ENCODE measurements around the gene GRAMD1C.

The GRAMD1C gene

GRCh38 chr3:113838631-113839209 is at the start of gene GRAMD1C:
TSS of gene GRAMD1C (plus strand) at chr3:113838788. CDS start at chr3:113838910, 122 bp downstream.
- Histone ChIP-seq H3K9me3 (ENCODE audit: control insufficient read depth in 2 of 2, low read length in 2 of 2) (no peaks in the 10 kb centered on the region), H3K27ac (ENCODE audit: low read depth in 2 of 2, low read length in 2 of 2) (peak within 1 kb of the TSS; percentile 13 to 48), H3K36me3 (ENCODE audit: control insufficient read depth in 2 of 2, insufficient read depth in 2 of 2, low read length in 2 of 2) (no peaks in the 10 kb centered on the region), H3K27me3 (ENCODE audit: control insufficient read depth in 2 of 2, insufficient read depth in 2 of 2, low read length in 2 of 2) (no peaks in the 10 kb centered on the region), H3K4me3 (ENCODE audit: low read length in 2 of 2) (peak within 1 kb of the TSS; percentile 88 to 91), H3K9ac (ENCODE audit: low read depth in 1 of 2, low read length in 2 of 2) (peak within 1 kb of the TSS; percentile 78 to 79), H3K4me1 (ENCODE audit: control insufficient read depth in 2 of 2, insufficient read depth in 2 of 2, low read length in 2 of 2) (peaks cover 5% of the 10 kb centered on the region in 2 donors)

GRCh38 chr3:113791381-113791780 is 47.2 kb upstream of the GRAMD1C start:
- no peak overlapping the region for H3K4me3 ChIP-seq (ENCODE audit: low read length in 2 of 2)
- peaks cover 15 to 24% of the 10 kb centered on the region in 2 donors for H3K36me3 ChIP-seq (ENCODE audit: control insufficient read depth in 2 of 2, insufficient read depth in 2 of 2, low read length in 2 of 2)
- H3K9ac ChIP-seq (ENCODE audit: low read depth in 1 of 2, low read length in 2 of 2), result no peak overlapping the region
- no peaks in the 10 kb centered on the region for H3K9me3 ChIP-seq (ENCODE audit: control insufficient read depth in 2 of 2, low read length in 2 of 2)
- H3K27ac ChIP-seq (ENCODE audit: low read depth in 2 of 2, low read length in 2 of 2), result no peak overlapping the region
- H3K4me1 ChIP-seq (ENCODE audit: control insufficient read depth in 2 of 2, insufficient read depth in 2 of 2, low read length in 2 of 2), result no peaks in the 10 kb centered on the region
- H3K27me3 ChIP-seq (ENCODE audit: control insufficient read depth in 2 of 2, insufficient read depth in 2 of 2, low read length in 2 of 2), result no peaks in the 10 kb centered on the region

- Histone ChIP-seq H3K36me3 (ENCODE audit: control insufficient read depth in 2 of 2, insufficient read depth in 2 of 2, low read length in 2 of 2) (peaks cover 23 to 31% of the 10 kb centered on the region in 2 donors), H3K9ac (ENCODE audit: low read depth in 1 of 2, low read length in 2 of 2) (no peak overlapping the region), H3K4me1 (ENCODE audit: control insufficient read depth in 2 of 2, insufficient read depth in 2 of 2, low read length in 2 of 2) (no peaks in the 10 kb centered on the region), H3K27ac (ENCODE audit: low read depth in 2 of 2, low read length in 2 of 2) (no peak overlapping the region), H3K27me3 (ENCODE audit: control insufficient read depth in 2 of 2, insufficient read depth in 2 of 2, low read length in 2 of 2) (no peaks in the 10 kb centered on the region), H3K4me3 (ENCODE audit: low read length in 2 of 2) (no peak overlapping the region), H3K9me3 (ENCODE audit: control insufficient read depth in 2 of 2, low read length in 2 of 2) (no peaks in the 10 kb centered on the region)
Measured at GRCh38 chr3:113794526-113794925, 44.1 kb upstream of the GRAMD1C start.

GRCh38 chr3:113795693-113796092 is 42.9 kb upstream of the GRAMD1C start:
- Histone ChIP-seq H3K9ac (ENCODE audit: low read depth in 1 of 2, low read length in 2 of 2) (no peak overlapping the region), H3K4me1 (ENCODE audit: control insufficient read depth in 2 of 2, insufficient read depth in 2 of 2, low read length in 2 of 2) (no peaks in the 10 kb centered on the region), H3K27ac (ENCODE audit: low read depth in 2 of 2, low read length in 2 of 2) (no peak overlapping the region), H3K9me3 (ENCODE audit: control insufficient read depth in 2 of 2, low read length in 2 of 2) (no peaks in the 10 kb centered on the region), H3K4me3 (ENCODE audit: low read length in 2 of 2) (no peak overlapping the region), H3K27me3 (ENCODE audit: control insufficient read depth in 2 of 2, insufficient read depth in 2 of 2, low read length in 2 of 2) (no peaks in the 10 kb centered on the region), H3K36me3 (ENCODE audit: control insufficient read depth in 2 of 2, insufficient read depth in 2 of 2, low read length in 2 of 2) (peaks cover 26 to 28% of the 10 kb centered on the region in 2 donors)

GRCh38 chr3:113802795-113803455 is 35.7 kb upstream of the GRAMD1C start:
- Histone ChIP-seq H3K9ac (ENCODE audit: low read depth in 1 of 2, low read length in 2 of 2) (no peak overlapping the region), H3K27me3 (ENCODE audit: control insufficient read depth in 2 of 2, insufficient read depth in 2 of 2, low read length in 2 of 2) (no peaks in the 10 kb centered on the region), H3K4me1 (ENCODE audit: control insufficient read depth in 2 of 2, insufficient read depth in 2 of 2, low read length in 2 of 2) (no peaks in the 10 kb centered on the region), H3K4me3 (ENCODE audit: low read length in 2 of 2) (no peak overlapping the region), H3K27ac (ENCODE audit: low read depth in 2 of 2, low read length in 2 of 2) (no peak overlapping the region), H3K9me3 (ENCODE audit: control insufficient read depth in 2 of 2, low read length in 2 of 2) (no peaks in the 10 kb centered on the region), H3K36me3 (ENCODE audit: control insufficient read depth in 2 of 2, insufficient read depth in 2 of 2, low read length in 2 of 2) (peaks cover 34 to 46% of the 10 kb centered on the region in 2 donors)

GRCh38 chr3:113804661-113805060 is 33.9 kb upstream of the GRAMD1C start:
- Histone ChIP-seq H3K9me3 (ENCODE audit: control insufficient read depth in 2 of 2, low read length in 2 of 2) (no peaks in the 10 kb centered on the region), H3K4me3 (ENCODE audit: low read length in 2 of 2) (no peak overlapping the region), H3K27me3 (ENCODE audit: control insufficient read depth in 2 of 2, insufficient read depth in 2 of 2, low read length in 2 of 2) (no peaks in the 10 kb centered on the region), H3K36me3 (ENCODE audit: control insufficient read depth in 2 of 2, insufficient read depth in 2 of 2, low read length in 2 of 2) (peaks cover 25 to 42% of the 10 kb centered on the region in 2 donors), H3K4me1 (ENCODE audit: control insufficient read depth in 2 of 2, insufficient read depth in 2 of 2, low read length in 2 of 2) (no peaks in the 10 kb centered on the region), H3K27ac (ENCODE audit: low read depth in 2 of 2, low read length in 2 of 2) (no peak overlapping the region), H3K9ac (ENCODE audit: low read depth in 1 of 2, low read length in 2 of 2) (no peak overlapping the region)

- H3K9me3 ChIP-seq (ENCODE audit: control insufficient read depth in 2 of 2, low read length in 2 of 2), result no peaks in the 10 kb centered on the region
- H3K27me3 ChIP-seq (ENCODE audit: control insufficient read depth in 2 of 2, insufficient read depth in 2 of 2, low read length in 2 of 2), result no peaks in the 10 kb centered on the region
- no peaks in the 10 kb centered on the region for H3K4me1 ChIP-seq (ENCODE audit: control insufficient read depth in 2 of 2, insufficient read depth in 2 of 2, low read length in 2 of 2)
- no peak overlapping the region for H3K4me3 ChIP-seq (ENCODE audit: low read length in 2 of 2)
- H3K36me3 ChIP-seq (ENCODE audit: control insufficient read depth in 2 of 2, insufficient read depth in 2 of 2, low read length in 2 of 2), result peaks cover 23 to 42% of the 10 kb centered on the region in 2 donors
- H3K27ac ChIP-seq (ENCODE audit: low read depth in 2 of 2, low read length in 2 of 2), result no peak overlapping the region
- no peak overlapping the region for H3K9ac ChIP-seq (ENCODE audit: low read depth in 1 of 2, low read length in 2 of 2)
Measured at GRCh38 chr3:113805249-113805648, 33.3 kb upstream of the GRAMD1C start.

- no peaks in the 10 kb centered on the region for H3K9me3 ChIP-seq (ENCODE audit: control insufficient read depth in 2 of 2, low read length in 2 of 2)
- H3K27me3 ChIP-seq (ENCODE audit: control insufficient read depth in 2 of 2, insufficient read depth in 2 of 2, low read length in 2 of 2), result no peaks in the 10 kb centered on the region
- no peak overlapping the region for H3K9ac ChIP-seq (ENCODE audit: low read depth in 1 of 2, low read length in 2 of 2)
- peaks cover 9 to 12% of the 10 kb centered on the region in 2 donors for H3K36me3 ChIP-seq (ENCODE audit: control insufficient read depth in 2 of 2, insufficient read depth in 2 of 2, low read length in 2 of 2)
- H3K4me3 ChIP-seq (ENCODE audit: low read length in 2 of 2), result no peak overlapping the region
- no peaks in the 10 kb centered on the region for H3K4me1 ChIP-seq (ENCODE audit: control insufficient read depth in 2 of 2, insufficient read depth in 2 of 2, low read length in 2 of 2)
- H3K27ac ChIP-seq (ENCODE audit: low read depth in 2 of 2, low read length in 2 of 2), result no peak overlapping the region
Measured at GRCh38 chr3:113812854-113813253, 25.7 kb upstream of the GRAMD1C start.

- no peaks in the 10 kb centered on the region for H3K9me3 ChIP-seq (ENCODE audit: control insufficient read depth in 2 of 2, low read length in 2 of 2)
- no peaks in the 10 kb centered on the region for H3K36me3 ChIP-seq (ENCODE audit: control insufficient read depth in 2 of 2, insufficient read depth in 2 of 2, low read length in 2 of 2)
- H3K4me3 ChIP-seq (ENCODE audit: low read length in 2 of 2), result no peak overlapping the region
- H3K27ac ChIP-seq (ENCODE audit: low read depth in 2 of 2, low read length in 2 of 2), result no peak overlapping the region
- H3K9ac ChIP-seq (ENCODE audit: low read depth in 1 of 2, low read length in 2 of 2), result no peak overlapping the region
- H3K27me3 ChIP-seq (ENCODE audit: control insufficient read depth in 2 of 2, insufficient read depth in 2 of 2, low read length in 2 of 2), result no peaks in the 10 kb centered on the region
- no peaks in the 10 kb centered on the region for H3K4me1 ChIP-seq (ENCODE audit: control insufficient read depth in 2 of 2, insufficient read depth in 2 of 2, low read length in 2 of 2)
Measured at GRCh38 chr3:113819866-113820265, 18.7 kb upstream of the GRAMD1C start.

GRCh38 chr3:113825090-113825489 is 13.5 kb upstream of the GRAMD1C start:
- Histone ChIP-seq H3K9ac (ENCODE audit: low read depth in 1 of 2, low read length in 2 of 2) (no peak overlapping the region), H3K4me1 (ENCODE audit: control insufficient read depth in 2 of 2, insufficient read depth in 2 of 2, low read length in 2 of 2) (no peaks in the 10 kb centered on the region)

More at GRCh38 chr3:113825090-113825489, 13.5 kb upstream of the GRAMD1C start:
- Histone ChIP-seq H3K4me3 (ENCODE audit: low read length in 2 of 2) (no peak overlapping the region), H3K27me3 (ENCODE audit: control insufficient read depth in 2 of 2, insufficient read depth in 2 of 2, low read length in 2 of 2) (no peaks in the 10 kb centered on the region), H3K9me3 (ENCODE audit: control insufficient read depth in 2 of 2, low read length in 2 of 2) (no peaks in the 10 kb centered on the region), H3K27ac (ENCODE audit: low read depth in 2 of 2, low read length in 2 of 2) (no peak overlapping the region), H3K36me3 (ENCODE audit: control insufficient read depth in 2 of 2, insufficient read depth in 2 of 2, low read length in 2 of 2) (no peaks in the 10 kb centered on the region)
